Parathyroid adenoma (tissue), 2 donors: Measurements from ENCODE around the gene AGA.

Experiments used
- H2AFZ ChIP-seq: fragments of 300-600 bp; sonication (generic); one replicate; pipeline ENCODE4 v1.7.0; 2017; ENCODE audit warnings: antibody characterized with exemption, mild to moderate bottlenecking
- H3K27ac ChIP-seq: fragments of 300-600 bp; sonication (generic); one replicate; pipeline ENCODE4 v1.7.0; 2017
- H3K27me3 ChIP-seq: fragments of 300-600 bp; sonication (generic); one replicate; pipeline ENCODE4 v1.7.0; 2017; ENCODE audit warnings: low read length; ENCODE audit not compliant: control insufficient read depth, insufficient read depth
- H3K36me3 ChIP-seq: fragments of 300-600 bp; sonication (generic); one replicate; pipeline ENCODE4 v1.7.0; 2017; ENCODE audit warnings: low read length; ENCODE audit not compliant: control insufficient read depth, insufficient read depth
- H3K4me1 ChIP-seq: fragments of 300-600 bp; sonication (generic); one replicate; pipeline ENCODE4 v1.7.0; 2017; ENCODE audit warnings: control low read depth
- H3K4me2 ChIP-seq: fragments of 300-600 bp; sonication (generic); one replicate; pipeline ENCODE4 v1.7.0; 2017; ENCODE audit warnings: low read length
- H3K4me3 ChIP-seq: fragments of 300-600 bp; sonication (generic); one replicate; pipeline ENCODE4 v1.7.0; 2017; ENCODE audit warnings: low read depth, low read length
- H3K79me2 ChIP-seq: fragments of 300-600 bp; sonication (generic); one replicate; pipeline ENCODE4 v1.7.0; 2017; ENCODE audit warnings: control low read depth
- H3K9ac ChIP-seq: fragments of 300-600 bp; sonication (generic); one replicate; pipeline ENCODE4 v1.7.0; 2017; ENCODE audit warnings: mild to moderate bottlenecking
- H3K9me3 ChIP-seq: fragments of 300-600 bp; sonication (generic); one replicate; pipeline ENCODE4 v1.7.0; 2017; ENCODE audit warnings: low read length; ENCODE audit not compliant: control insufficient read depth
- CTCF ChIP-seq: fragments of 300-600 bp; sonication (generic); IDR thresholded peaks from one replicate; pipeline ENCODE4 v1.7.0; 2017; ENCODE audit warnings: antibody characterized with exemption, mild to moderate bottlenecking
- donor health status: primary hyperparathyroidism.

The AGA gene

GRCh38 chr4:177384856-177385397, 57.3 kb downstream of the AGA start:
- H3K4me2 ChIP-seq, result no peak overlapping the region
- no peak overlapping the region for H3K9ac ChIP-seq
- TF ChIP-seq CTCF, result no peak
- no peak overlapping the region for H2AFZ ChIP-seq
- no peaks in the 10 kb centered on the region for H3K36me3 ChIP-seq
- H3K79me2 ChIP-seq, result no peaks in the 10 kb centered on the region
- no peak overlapping the region for H3K4me3 ChIP-seq
- no peaks in the 10 kb centered on the region for H3K9me3 ChIP-seq
- H3K4me1 ChIP-seq, result no peaks in the 10 kb centered on the region
- no peaks in the 10 kb centered on the region for H3K27me3 ChIP-seq
- H3K27ac ChIP-seq, result no peak overlapping the region

GRCh38 chr4:177381762-177382310, 60.4 kb downstream of the AGA start:
- no peak overlapping the region for H2AFZ ChIP-seq
- no peaks in the 10 kb centered on the region for H3K4me1 ChIP-seq
- H3K4me2 ChIP-seq, result no peak overlapping the region
- no peaks in the 10 kb centered on the region for H3K36me3 ChIP-seq
- no peak overlapping the region for H3K4me3 ChIP-seq
- H3K9ac ChIP-seq, result no peak overlapping the region
- no peak for TF ChIP-seq CTCF
- H3K79me2 ChIP-seq, result no peaks in the 10 kb centered on the region
- no peaks in the 10 kb centered on the region for H3K27me3 ChIP-seq
- H3K27ac ChIP-seq, result no peak overlapping the region
- H3K9me3 ChIP-seq, result no peaks in the 10 kb centered on the region
